GM15510 (cell line): Measurements from ENCODE around the gene PPT2.

Experiments
- POLR2A ChIP-seq: IDR thresholded peaks from 3 replicates; pipeline ENCODE4 v1.6.1; 2011; ENCODE audit warnings: borderline replicate concordance; ENCODE audit not compliant: insufficient read length; ENCODE audit errors: extremely low read depth

The PPT2 gene, protein sequence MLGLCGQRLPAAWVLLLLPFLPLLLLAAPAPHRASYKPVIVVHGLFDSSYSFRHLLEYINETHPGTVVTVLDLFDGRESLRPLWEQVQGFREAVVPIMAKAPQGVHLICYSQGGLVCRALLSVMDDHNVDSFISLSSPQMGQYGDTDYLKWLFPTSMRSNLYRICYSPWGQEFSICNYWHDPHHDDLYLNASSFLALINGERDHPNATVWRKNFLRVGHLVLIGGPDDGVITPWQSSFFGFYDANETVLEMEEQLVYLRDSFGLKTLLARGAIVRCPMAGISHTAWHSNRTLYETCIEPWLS

GRCh38 chr6:32153564-32154513 lies at the start of gene PPT2:
TSS of gene PPT2 (plus strand) at chr6:32154141. CDS start at chr6:32154595, 454 bp downstream.
- peak; percentile 24 for TF ChIP-seq POLR2A

- TF ChIP-seq POLR2A, result no peak
These were observed 48.5 kb upstream of the PPT2 start for GRCh38 chr6:32105433-32105832.

GRCh38 chr6:32107406-32107805 lies 46.5 kb upstream of the PPT2 start:
- no peak for TF ChIP-seq POLR2A

DNA sequence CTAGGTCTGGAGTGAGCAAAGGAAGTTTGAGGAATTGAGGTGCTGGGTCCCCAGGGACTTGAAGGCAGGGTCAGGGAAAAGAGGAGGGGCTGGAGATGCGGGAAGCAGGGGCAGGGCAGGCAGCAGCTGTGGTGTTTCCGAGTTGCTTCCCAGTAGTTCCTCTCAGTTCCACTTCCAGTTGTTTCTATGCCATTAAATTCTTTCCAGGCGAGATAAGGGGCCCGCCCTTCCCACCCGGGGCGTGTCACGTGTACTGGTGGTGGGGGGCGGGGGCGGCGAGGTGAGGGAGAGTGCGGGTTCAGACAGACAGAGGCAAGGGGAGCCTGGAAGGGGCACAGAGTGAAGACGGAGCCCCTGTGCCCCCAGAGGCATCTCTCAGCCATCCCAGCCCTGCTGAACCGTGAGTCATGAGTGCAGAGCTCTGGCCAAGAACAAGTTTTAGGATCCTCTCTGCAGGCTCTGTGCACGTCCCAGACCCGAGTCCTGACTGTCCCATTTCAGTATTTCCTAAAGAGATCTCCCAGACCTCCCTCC lies 45.8 kb upstream of the PPT2 start:
- no peak for TF ChIP-seq POLR2A

GRCh38 chr6:32108727-32109113 lies 45.2 kb upstream of the PPT2 start:
- TF ChIP-seq POLR2A, result no peak

- TF ChIP-seq POLR2A, result no peak
These were observed 44.7 kb upstream of the PPT2 start, which contains the start of gene TNXB for GRCh38 chr6:32109114-32109764. TSS of gene TNXB (minus strand) at chr6:32109338. CDS start at chr6:32098198, 11,140 bp downstream.

DNA sequence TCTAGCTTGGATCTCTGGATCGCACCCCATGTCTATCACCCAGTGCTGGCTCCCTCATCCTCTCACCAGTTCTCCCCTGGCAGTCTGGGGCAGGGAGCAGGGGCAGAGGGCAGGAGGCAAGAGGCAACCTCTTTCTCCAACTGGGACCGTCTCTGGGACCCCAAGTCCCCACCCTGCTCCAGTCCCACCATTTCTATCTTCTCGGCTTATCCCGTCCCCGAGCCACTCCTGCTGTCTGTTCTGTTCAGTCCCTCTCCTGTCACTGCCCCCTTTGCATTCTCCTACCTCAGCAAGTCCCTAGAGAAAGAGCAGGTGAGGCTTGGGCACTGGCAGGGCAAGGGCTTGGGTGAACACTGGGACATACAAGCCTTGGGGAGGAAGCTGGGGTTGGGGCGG lies 44.2 kb upstream of the PPT2 start:
- TF ChIP-seq POLR2A, result no peak

DNA sequence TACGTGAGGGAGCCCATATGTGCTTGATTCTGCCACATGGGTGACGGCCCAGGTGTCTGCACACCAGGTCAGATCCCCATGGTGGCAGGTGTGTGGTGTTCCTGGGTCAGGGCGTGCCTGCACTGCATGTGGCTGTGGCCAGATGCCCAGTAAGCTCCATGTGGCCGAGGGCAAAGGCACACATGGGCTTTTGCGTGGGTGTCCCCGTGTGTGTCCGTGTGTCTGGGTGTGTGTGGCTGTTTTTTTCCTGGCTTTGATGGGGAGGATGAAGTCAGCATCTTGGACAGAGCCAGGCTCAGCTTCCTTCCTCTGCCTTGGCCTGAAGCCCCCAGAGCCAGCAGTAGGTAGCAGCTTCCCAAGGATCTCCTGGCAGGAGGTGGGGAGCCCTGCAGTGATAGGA lies 43.3 kb upstream of the PPT2 start:
- TF ChIP-seq POLR2A, result no peak

DNA sequence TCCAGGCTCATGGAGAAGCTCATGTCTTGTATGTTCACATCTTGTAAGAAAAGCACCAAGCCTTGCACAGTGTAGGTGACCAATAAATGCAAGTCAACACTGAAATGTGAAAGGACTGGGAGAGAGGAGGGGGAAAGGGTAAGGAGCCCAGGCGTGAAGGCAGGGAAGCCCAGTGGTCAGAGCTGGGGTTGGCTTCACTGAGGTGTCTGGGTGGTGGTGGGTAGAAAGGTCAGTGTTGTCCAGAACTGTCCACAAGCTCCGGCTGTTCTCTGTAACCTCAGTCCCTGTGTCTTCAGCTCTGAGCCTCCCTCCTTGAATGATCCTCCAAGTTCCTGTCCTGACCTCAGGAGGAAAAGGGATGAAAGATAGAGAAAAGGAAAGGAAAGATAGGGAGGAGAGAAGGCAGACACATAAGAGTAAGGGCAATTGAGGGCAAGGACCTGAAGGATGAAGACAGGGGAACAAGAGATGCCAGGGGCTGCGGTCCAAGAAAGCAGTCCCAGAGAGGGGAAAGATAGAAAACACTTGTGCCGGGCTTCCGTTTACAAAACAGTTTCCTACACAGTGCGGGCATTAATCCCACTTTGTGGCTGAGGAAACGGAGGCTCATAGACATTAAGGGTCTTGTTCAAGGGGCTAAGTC lies 42.4 kb upstream of the PPT2 start:
- no peak for TF ChIP-seq POLR2A

DNA sequence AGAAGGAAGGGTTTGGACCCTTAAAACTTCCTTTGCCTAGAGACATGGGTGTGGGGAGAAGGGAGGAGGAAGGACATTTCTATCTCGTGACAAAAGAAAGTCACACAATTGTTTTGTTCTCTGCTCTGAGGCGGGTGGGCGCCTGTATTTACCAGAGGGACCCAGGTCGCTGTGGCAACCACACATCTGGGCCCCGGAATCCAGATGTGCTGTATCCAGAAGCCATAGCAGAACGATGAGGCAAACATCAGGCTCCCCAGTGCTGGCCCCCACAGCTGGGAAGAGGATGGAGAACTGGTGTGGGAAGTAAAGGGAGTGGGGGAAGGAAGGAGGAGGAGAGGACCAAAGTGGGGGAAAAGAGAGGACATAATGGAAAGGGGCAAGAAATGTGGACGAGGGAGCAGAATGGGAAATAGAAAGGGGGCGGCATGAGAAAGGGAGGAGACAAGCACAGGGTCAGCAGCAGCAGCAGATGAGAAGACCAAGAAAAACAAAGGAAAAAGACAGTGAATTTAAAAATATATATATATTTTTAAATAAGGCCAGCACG lies 41.4 kb upstream of the PPT2 start:
- no peak for TF ChIP-seq POLR2A

DNA sequence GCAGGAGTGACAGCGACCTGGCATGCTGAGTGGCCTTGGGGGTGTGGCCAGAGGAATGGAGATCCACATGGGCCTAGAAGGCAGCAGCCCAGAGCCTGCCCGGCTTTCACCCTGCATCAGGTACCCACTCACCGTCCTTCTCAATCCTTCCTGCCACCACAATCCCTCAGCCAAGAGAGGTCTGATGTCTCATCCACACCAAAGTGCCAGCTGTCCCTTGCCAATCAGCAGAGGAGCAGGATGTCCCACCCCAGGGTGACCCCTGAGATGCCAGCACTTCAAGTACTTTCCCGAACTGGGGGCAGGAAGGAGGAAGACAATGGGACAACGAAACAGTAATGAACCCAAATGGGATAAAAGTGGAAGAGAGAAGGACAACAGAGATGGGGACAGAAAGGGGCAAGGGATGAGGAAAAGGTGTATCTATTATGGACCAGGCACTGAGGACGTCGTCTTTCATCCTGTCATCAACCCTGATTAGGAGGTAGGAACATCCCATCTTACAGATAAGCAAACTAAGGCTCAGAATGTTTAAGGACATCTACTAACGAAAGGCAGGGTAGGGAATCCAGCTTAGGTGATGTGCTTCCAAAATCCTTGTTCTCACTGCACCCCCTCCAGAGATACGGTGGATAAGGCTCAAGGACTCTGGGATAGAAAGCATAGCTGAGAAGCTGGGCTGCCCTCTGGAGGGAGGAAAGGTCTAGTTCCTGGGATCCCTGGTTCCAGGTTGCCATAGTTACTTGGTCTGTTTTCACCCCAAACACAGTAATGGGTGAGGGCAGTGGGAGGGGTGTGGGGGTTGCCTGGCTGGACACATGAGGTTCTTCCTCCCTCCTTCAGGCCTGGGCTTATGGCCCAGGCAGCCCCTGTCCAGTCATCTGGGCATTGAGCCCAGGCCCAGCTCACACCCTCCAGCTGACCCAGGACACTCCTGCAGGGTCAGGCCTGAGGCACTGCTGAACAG lies 40.3 kb upstream of the PPT2 start:
- no peak for TF ChIP-seq POLR2A

GRCh38 chr6:32114796-32115195 lies 39.1 kb upstream of the PPT2 start:
- TF ChIP-seq POLR2A, result no peak

- TF ChIP-seq POLR2A, result no peak
These were observed 38.3 kb upstream of the PPT2 start for GRCh38 chr6:32115623-32116022.
